ENCODE results near the gene TMEM63C.

DNA sequence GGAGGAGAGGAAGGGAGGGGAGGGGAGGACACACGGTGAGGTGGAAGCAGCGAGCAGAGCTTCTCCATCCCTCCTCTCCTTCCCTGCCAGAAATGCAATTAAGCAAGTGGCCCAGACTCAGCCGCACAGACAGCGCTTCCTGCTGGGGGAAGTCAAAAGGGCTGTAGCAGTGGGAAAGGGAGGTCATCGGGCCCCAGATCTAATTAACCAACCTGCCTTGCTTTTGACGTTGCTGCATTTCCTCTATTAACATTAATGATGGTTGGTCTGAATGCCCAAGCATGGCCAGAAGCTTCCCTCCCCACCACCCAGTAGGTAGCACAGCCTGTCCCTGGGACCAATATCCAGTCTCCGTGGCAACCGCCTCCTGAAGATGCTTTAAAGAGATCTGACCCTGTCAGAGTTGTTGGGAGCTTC lies 94.0 kb downstream of the TMEM63C start:
- no peak for TF ChIP-seq FOXM1 (IDR thresholded peaks at IDR 0.05; ENCODE audit: borderline replicate concordance)
- no peak for TF ChIP-seq BHLHE40 (IDR thresholded peaks at IDR 0.05; ENCODE audit: borderline replicate concordance)
- no peak for TF ChIP-seq LEF1 (IDR thresholded peaks at IDR 0.05; ENCODE audit: borderline replicate concordance)
- TF ChIP-seq HDGF (IDR thresholded peaks at IDR 0.05; ENCODE audit: borderline replicate concordance), result no peak
- no peak for TF ChIP-seq ZNF384 (IDR thresholded peaks at IDR 0.05)
- TF ChIP-seq TARDBP (IDR thresholded peaks at IDR 0.05), result no peak
